ENCODE data around the gene CCDC6. TPM values are rescaled to one million over a fixed set of nuclear protein-coding genes. Genes with fewer than 3 reads are reported as not detected.
A peak's percentile ranks its signal among the peaks of the same experiment; 100 is the strongest.
"Not testable (repeated sequence)": the region's sequence is repeated elsewhere in the genome, so short reads cannot be mapped to it uniquely, and the experiment has no call there.

The CCDC6 gene
- 15.2 and 16.7 TPM in 2 replicates for total RNA-seq (2014; rRNA removed; shearing (Covaris generic))
- 16.0 and 24.7 TPM in 2 replicates for polyA plus RNA-seq (2015; cell fraction: cytosol; rRNA removed)
- polyA plus RNA-seq (2015; cell fraction: nucleus; rRNA removed) = 11.8 and 13.9 TPM in 2 replicates

DNA sequence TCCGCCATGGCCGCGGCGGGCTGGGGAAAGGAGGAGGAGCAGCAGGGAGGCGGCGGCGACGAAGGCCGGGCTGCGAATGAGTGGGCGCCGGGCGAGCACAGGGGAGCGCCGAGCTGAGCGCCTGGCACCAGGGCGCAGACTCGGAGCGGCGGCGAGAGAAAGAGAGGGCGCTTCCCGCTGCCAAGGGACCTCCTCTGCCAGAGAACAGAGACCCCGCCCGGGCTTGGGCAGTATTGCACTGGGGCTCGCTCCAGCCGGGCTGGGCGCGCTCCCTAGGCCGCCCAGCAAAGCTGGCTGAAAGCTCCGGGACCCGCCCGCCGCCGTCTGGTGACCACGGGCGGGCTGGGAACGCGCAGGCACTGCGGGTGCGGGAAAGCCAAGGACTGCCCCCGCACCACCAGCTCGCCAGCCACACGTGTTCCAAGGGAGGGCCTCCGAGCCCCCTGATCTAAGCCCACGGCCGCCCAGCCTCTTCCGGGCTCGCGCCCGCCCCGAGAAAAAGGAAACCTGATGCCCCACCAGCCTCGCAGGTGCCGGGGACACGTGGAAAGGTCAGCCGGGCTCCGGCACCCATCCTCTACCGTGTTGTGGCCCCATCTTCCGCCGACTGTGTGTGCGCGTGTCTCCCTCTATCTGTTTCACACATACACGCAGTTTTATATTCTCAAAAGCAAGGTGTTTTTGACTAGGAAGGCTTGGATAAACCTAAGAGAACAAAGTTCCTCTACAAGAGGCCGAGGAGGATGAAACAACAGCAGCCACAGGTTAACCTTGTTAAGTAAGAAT is at the start of gene CCDC6:
CCDC6 (minus strand) TSS at position 140 of the 786 bp plus-strand sequence; CDS start at position 8, 132 bp downstream.
- DNase-seq (ENCODE audit: low read depth, low spot score) = peak; percentile 90
- in situ Hi-C loops (cut with HindIII; ENCODE audit: low pct_unique_long_range_greater_than_20kb, low sequenced_read_pairs) = no loop called here

DNA sequence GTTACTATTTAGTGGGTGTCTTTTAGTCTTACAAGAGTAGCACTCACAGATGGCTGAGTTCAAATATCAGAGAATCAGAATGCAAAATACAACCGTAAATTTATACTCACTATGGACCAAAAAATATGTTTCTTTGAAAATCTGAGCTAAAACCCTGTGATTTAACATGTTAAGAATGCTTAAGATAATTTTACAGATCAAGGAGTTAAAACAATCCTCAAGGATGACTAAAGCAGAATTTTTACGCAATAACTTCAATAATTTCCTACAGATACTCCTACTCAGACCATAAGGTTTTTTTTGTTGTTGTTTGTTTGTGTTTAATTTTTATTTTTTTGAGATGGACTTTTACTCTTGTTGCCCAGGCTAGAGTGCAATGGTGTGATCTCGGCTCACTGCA is 47.9 kb upstream of the CCDC6 start:
- in situ Hi-C loops (cut with HindIII; ENCODE audit: low pct_unique_long_range_greater_than_20kb, low sequenced_read_pairs) = no loop called here
- DNase-seq (ENCODE audit: low read depth, low spot score) = no peak

DNA sequence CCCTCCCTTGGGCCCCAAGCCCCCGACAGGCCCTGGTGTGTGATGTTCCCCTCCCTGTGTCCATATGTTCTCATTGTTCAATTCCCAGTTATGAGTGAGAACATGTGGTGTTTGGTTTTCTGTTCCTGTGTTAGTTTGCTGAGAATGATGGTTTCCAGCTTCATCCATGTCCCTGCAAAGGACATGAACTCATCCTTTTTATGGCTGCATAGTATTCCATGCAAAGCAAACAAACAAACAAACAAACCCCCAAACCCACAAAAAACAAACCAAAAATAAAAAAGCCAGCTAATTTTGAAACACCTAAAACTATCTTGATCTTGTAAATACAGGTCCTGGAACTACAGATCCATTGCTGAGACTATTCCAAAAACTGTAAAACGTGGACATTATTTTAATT is 47.4 kb upstream of the CCDC6 start:
- DNase-seq (ENCODE audit: low read depth, low spot score); in situ Hi-C loops (cut with HindIII; ENCODE audit: low pct_unique_long_range_greater_than_20kb, low sequenced_read_pairs): not testable (repeated sequence)

DNA sequence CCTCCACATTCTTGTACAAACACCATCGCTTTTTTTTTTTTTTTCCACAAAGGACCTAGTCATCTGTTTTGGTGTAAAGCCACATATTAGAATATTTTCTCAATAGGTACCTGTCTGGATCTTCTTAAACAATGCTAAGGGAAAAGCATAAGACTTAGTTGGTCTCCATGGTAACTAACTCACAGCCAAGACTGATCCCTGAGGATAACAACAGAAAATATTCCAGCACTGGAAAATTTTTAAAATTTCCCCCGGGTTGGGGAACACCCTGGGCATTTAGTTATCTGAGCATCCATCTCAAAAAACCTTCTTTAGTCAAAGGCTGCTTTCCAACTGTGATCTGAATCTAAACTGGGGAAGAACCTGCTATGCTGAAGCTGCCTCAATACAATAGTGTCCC is 43.7 kb upstream of the CCDC6 start:
- no peak for DNase-seq (ENCODE audit: low read depth, low spot score)
- in situ Hi-C loops (cut with HindIII; ENCODE audit: low pct_unique_long_range_greater_than_20kb, low sequenced_read_pairs) = no loop called here

DNA sequence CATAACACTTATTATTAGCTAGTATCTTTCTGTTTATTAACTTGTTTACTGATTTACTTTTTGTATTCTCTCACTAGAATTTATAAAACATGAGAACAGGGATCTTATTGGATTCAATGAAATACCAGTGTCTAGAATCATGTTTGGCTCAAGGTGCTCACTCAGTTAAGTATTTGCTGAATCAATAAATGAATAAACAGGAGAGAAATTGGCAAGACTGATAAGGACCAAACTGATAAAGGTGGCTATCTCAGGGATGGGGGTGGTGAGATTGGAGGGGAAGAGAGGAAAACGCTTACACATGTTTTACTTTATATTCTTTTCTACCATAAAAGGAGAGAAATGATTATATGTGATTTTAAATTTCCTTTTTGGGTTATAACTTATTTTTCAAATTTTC is 43.3 kb upstream of the CCDC6 start:
- in situ Hi-C loops (cut with HindIII; ENCODE audit: low pct_unique_long_range_greater_than_20kb, low sequenced_read_pairs) = no loop called here
- DNase-seq (ENCODE audit: low read depth, low spot score) = no peak

DNA sequence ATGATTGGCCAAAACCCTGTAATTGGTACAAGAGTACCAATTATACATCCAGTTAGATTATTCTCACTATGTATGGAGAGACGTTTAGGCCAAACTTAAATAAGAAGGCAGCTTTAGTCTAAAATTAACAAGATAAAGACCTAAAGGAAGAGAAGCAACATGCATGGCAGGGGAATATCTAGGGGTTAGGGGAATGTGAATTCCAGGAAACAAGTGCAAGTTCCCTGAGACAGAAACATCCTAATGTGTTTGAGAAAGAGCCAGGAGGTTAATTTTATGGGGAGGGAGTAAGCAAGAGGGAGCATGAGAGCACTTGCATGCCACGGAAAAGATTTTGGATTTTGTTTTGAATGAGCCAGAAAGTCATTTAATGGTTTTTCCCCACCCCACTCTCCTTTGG is 39.6 kb upstream of the CCDC6 start:
- in situ Hi-C loops (cut with HindIII; ENCODE audit: low pct_unique_long_range_greater_than_20kb, low sequenced_read_pairs) = no loop called here
- DNase-seq (ENCODE audit: low read depth, low spot score) = no peak

DNA sequence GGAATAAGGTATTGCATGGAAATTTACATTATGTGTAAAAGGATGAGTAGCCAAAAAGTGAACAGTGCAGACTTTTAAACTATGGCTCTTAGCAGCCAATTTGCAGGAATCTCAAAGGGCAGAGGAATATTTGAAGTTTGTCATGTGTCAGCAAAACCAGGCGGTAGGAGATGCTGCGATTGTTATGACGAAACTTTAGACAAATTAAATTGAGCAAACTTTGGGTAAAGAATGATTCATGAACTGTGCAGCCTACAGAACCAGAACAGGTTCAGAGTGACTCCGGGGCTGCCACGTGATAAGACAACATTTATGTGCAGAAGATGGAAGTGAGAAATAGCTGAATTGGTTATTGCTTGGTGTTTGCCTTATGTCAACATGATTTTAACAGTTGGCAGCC is 39.2 kb upstream of the CCDC6 start:
- in situ Hi-C loops (cut with HindIII; ENCODE audit: low pct_unique_long_range_greater_than_20kb, low sequenced_read_pairs) = no loop called here
- DNase-seq (ENCODE audit: low read depth, low spot score) = no peak

DNA sequence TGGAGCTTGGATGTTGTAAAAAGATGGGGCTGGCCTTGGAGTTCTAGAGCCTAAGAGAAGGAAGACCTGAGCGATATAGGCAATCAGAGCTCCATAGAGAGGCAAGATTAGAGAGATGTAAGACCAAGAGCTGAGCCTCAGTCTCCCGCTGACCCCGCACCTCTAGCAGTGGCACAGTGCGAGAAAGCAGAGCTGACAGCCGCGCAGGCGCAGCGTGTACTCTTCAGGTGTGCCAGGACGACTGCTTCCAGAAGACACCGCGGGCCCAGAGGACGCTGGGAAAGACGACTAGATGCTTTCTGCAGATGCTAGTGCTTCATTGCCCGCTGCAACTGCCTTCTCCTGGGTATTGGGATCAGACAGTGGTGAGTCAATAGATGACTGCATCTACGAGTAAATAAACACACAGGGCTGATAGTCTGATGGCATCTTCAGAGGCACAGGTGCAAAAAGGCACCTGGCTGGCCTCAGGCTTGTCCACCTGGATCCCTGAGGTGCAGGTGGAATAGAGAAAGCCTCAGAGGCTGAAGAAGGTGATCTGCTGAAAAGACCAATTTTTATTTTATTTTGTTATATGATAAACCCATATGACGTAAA is 38.1 kb upstream of the CCDC6 start:
- DNase-seq (ENCODE audit: low read depth, low spot score) = no peak
- in situ Hi-C loops (cut with HindIII; ENCODE audit: low pct_unique_long_range_greater_than_20kb, low sequenced_read_pairs) = no loop called here

DNA sequence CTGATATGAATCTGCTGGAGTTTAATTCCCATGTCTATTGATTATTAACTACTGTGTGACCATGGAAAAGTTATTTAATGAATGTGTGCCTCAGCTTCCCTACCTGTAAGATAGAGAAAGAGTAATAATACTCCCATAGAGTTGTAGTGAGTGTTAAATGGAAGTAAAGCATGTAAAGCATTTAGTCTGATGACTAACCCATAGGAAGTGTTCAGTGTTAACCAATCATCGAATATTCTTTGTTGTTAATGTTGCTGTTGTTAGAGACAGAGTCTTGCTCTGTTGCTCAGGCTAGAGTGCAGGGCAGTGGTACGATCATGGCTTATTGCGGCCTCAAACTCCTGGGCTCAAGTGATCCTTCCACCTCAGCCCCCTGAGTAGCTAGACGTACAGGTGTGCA is 36.2 kb upstream of the CCDC6 start:
- in situ Hi-C loops (cut with HindIII; ENCODE audit: low pct_unique_long_range_greater_than_20kb, low sequenced_read_pairs) = no loop called here

DNA sequence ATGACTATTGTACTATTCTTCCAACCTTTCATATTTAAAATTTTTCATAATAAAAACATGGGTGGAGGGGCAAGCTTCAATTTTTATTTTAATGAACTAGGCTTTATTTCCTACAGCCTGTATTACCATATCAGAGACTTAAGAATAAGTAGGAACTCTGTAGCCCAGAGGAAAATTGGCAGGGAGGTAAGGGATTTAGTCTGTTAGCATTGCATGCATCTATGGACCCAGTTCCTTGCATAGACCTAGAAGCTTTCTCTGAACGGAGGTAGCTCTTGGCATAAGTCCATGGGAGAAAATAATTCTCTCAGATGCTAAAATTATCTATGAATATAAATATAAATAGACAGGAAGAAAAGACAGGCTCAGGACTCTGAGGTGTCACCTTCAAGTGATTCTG is 31.4 kb upstream of the CCDC6 start:
- in situ Hi-C loops (cut with HindIII; ENCODE audit: low pct_unique_long_range_greater_than_20kb, low sequenced_read_pairs) = no loop called here
- no peak for DNase-seq (ENCODE audit: low read depth, low spot score)

More for the DNA sequence above, 36.2 kb upstream of the CCDC6 start:
- no peak for DNase-seq (ENCODE audit: low read depth, low spot score)

DNA sequence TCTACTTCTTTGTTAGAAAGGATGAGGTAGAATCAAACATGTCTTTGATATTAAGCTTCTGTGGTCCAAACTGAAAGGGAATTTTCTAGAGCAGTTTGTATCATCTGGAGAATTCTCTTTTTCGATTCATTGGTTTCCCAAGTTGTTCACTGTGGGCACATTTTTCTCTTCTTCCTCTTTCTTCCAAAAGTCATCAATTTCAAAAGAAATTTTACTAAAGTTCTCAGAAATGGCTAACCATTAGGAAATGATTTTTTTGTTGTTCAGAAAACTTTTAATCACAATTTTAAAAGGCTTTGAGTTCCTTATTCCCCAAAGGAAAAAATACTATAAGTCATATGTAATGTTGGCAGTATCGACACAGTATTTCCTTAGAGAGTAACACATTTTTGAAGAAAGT is 28.3 kb upstream of the CCDC6 start:
- DNase-seq (ENCODE audit: low read depth, low spot score) = no peak
- in situ Hi-C loops (cut with HindIII; ENCODE audit: low pct_unique_long_range_greater_than_20kb, low sequenced_read_pairs) = no loop called here

DNA sequence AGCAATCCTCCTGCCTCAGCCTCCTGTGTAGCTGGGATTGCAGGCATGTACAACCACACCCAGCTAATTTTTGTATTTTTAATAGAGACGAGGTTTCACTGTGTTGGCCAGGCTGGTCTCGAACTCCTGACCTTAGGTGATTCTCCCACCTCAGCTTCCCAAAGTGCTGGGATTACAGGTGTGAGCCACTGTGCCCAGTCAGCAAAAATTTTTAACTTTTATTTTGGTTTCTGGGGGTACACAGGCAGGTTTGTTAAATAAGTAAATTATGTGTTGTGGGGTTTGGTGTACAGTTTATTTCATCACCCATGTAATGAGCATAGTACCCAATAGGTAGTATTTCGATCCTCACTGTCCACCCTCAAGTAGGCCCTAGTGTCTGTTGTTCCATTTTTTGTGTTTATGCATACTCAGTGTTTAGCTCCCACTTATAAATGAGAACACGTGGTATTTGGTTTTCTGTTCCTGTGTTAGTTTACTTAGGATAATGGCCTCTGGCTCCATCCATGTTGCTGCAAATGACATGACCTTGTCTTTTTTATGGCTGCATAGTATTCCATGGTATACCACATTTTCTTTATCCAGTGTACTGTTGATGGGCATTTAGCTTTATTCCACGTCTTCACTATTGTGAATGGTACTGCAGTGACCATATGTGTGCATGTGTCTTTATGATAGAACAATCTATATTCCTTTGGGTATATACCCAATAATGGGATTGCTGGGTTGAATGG is 24.6 kb upstream of the CCDC6 start:
- DNase-seq (ENCODE audit: low read depth, low spot score); in situ Hi-C loops (cut with HindIII; ENCODE audit: low pct_unique_long_range_greater_than_20kb, low sequenced_read_pairs): not testable (repeated sequence)

DNA sequence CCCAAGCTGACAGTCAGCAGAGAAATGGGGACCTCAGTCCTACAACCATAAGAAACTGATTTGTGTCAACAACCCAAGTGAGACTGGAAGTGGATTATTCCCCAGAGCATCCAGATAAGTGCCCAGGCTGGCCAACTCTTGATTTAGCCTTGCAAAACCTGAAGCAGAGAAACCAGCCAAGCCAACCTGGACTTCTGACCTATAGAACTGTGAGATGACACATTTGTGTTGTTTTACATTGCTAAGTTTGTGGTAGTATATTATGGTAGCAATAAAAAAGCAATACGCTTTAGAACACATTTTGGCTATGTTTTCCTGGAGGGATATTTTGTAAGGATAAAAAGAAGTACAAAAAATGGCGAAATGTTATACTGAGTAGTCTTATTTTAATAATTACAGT is 19.7 kb upstream of the CCDC6 start:
- in situ Hi-C loops (cut with HindIII; ENCODE audit: low pct_unique_long_range_greater_than_20kb, low sequenced_read_pairs) = no loop called here
- DNase-seq (ENCODE audit: low read depth, low spot score) = no peak

DNA sequence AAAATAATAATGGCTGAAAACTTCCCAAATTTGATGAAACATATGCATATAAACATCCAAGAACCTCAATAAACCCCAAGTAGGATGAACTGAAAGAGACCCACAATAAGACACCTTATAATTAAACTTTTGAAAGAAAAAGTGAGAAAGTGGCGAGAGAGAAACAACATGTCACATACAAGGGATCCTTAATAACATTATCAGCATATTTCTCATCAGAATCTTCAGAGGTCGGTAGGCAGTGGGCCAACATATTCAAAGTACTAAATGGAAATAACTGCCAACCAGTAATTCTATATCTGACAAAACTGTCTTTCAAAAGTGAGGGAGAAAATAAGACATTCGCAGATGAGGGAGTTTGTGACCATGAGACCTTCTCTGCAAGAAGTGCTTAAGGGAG is 16.6 kb upstream of the CCDC6 start:
- in situ Hi-C loops (cut with HindIII; ENCODE audit: low pct_unique_long_range_greater_than_20kb, low sequenced_read_pairs) = no loop called here
- DNase-seq (ENCODE audit: low read depth, low spot score) = no peak

DNA sequence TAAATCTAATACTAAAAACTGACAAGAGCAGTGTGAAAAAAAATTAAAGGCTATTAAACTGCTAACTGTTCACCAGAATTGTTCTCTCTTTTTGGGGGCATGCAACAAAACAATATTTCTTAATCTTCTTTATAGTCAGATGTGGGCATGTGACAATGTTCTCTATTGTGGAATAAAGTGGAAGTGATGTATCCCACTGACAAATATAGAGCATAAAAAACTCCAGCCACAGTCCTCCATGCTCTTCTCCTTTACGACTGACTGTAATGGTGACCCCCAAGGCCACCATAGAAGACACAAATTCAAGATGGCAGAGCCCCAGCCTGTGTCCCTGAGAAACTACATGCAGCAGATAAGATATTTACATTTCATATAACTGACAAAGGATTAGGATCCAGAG is 11.6 kb upstream of the CCDC6 start:
- in situ Hi-C loops (cut with HindIII; ENCODE audit: low pct_unique_long_range_greater_than_20kb, low sequenced_read_pairs) = no loop called here
- DNase-seq (ENCODE audit: low read depth, low spot score) = no peak

DNA sequence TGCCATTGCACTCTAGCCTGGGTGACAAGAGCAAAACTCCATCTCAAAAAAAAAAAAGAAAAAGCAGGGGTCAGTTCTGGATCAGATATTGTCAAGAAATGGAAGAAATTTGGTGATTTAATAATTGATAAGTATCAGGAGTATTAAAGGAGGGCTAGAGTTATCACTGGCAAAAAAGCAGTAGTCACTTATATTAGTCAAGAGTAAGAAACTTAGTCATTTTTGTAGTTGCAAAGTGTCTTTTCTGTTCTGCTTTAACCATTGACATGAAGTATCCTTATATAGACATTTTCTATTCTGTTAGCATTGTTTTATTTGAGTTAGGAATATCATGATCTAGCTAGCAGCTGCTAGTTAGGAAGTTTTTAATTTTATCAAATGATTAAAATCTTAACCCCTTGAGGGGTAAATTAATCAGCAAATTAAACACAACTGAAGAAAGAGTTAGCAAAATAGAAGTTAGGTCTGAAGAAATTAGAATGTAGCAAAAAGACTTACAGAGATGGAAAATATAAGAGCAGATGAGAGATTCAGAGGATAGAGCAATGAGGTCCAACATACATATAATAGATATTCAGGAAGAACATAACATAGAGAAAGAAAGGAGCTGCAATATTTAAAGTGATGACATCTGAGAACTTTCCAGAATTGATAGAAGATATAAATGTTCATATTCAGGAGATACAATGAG is 7.3 kb upstream of the CCDC6 start:
- in situ Hi-C loops (cut with HindIII; ENCODE audit: low pct_unique_long_range_greater_than_20kb, low sequenced_read_pairs) = no loop called here
- no peak for DNase-seq (ENCODE audit: low read depth, low spot score)

DNA sequence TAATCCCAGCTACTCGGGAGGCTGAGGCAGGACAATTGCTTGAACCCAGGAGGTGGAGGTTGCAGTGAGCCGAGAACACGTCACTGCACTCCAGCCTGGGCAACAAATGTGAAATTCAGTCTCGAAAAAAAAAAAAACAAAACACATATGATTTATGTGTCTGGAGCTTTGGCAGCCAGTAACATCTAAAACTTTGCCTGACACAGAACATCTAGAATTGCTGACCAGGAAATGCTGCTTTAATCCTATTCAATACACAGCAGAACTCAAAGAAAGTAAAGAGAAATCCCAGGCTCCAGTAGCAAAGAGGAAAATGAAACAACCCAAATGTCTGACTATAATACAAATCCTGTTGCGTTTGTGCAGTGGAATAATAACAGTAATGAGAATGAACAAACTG is 4.5 kb upstream of the CCDC6 start:
- DNase-seq (ENCODE audit: low read depth, low spot score) = no peak
- in situ Hi-C loops (cut with HindIII; ENCODE audit: low pct_unique_long_range_greater_than_20kb, low sequenced_read_pairs) = no loop called here

DNA sequence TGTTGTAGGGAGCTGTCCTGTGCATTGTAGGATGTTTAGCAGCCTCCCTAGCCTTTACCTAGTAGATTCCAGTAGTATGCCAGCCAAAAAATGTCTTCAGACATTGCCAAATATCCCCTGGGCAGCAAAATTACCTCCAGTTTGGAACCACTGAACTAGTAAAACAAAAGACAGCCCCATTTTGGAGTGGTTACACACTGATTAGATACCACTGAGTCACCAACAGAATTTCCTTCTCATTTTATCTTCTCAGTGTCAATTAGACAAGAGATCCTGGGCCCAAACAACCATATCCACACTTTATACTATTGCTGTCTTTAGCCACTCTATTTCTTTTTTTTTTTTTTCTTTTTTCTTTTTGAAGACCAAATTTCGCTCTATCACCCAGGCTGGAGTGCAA is 3.5 kb upstream of the CCDC6 start:
- in situ Hi-C loops (cut with HindIII; ENCODE audit: low pct_unique_long_range_greater_than_20kb, low sequenced_read_pairs) = no loop called here
- no peak for DNase-seq (ENCODE audit: low read depth, low spot score)

All from SK-MEL-5 (cell line).